Measurements from ENCODE around the gene MYBPH. TPM values are rescaled to one million over a fixed set of nuclear protein-coding genes. Genes with fewer than 3 reads are reported as not detected.
A peak's percentile ranks its signal among the peaks of the same experiment; 100 is the strongest.

Gene MYBPH
- total RNA-seq, 1 donor from 2014 or later, result not detected

DNA sequence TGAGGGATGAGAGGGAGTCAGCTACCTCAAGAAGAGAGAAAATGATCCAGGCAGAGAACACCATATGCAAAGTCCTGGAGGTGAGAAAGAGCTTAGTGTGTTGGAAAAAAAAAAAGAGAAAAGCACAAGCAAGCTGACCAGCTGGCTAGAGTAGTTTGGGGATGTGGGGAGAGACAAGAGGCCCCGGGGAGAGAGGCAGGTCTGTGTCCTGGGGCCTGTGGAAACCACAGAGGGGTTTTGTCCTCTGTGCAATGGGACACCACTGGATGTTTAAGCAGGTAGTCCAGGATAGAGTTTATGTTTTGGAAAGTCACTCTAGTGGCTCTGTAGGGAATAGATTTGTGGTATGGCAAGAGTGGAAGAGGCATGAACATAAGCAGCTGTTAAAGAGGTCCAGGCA, 25.3 kb upstream of the MYBPH start:
- no peak for DNase-seq (ENCODE audit: low spot score)

GRCh38 chr1:203199816-203200571, 24.4 kb upstream of the MYBPH start:
- DNase-seq (ENCODE audit: low spot score), result peak; percentile 63

- no peak for DNase-seq (ENCODE audit: low spot score)
Measured at GRCh38 chr1:203199481-203199815, 23.8 kb upstream of the MYBPH start.

- DNase-seq (ENCODE audit: low spot score), result no peak
Measured at GRCh38 chr1:203199002-203199401, 23.4 kb upstream of the MYBPH start.

GRCh38 chr1:203197625-203198024, 22.0 kb upstream of the MYBPH start:
- DNase-seq (ENCODE audit: low spot score), result peak; percentile 72

DNA sequence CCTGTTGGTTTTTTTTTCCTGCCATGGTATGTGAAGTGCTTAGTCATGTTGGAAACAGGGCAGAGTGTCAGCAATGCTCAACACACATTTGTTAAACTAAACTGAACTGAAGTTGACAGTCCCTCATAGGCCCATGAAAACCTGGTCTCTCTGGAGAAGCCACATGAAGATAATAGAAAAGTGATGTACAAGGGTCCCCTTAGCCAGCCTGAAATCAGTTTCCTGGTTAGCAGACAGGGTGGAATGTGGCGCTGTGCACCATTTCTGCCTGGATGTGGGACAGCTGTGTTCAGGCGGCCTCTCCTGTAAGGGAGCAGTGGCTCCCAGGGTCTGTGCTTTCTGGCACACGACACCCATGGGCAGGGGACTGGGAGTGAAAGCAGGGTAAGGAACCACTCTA, 20.7 kb upstream of the MYBPH start:
- DNase-seq (ENCODE audit: low spot score), result no peak

DNA sequence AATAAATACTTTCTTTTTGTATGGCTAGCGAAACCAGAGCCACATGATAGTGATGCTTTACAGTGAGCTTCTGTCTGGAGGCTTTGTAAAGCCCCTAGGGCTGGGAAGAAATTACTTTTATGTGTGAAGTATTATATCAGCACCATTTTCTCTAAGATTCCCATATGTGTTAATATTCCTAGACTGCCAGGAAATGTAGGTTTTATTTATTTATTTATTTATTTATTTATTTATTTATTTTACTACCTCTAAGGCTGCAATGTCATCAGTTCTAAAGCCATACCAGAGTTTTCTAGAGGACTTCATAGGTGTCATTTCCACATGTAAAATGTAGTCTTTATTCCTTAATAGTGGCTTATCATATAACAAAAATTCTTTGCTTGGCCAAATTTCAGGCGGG, 15.3 kb upstream of the MYBPH start:
- DNase-seq (ENCODE audit: low spot score), result no peak

GRCh38 chr1:203189951-203190352, 14.3 kb upstream of the MYBPH start:
- DNase-seq (ENCODE audit: low spot score), result peak; percentile 82

DNA sequence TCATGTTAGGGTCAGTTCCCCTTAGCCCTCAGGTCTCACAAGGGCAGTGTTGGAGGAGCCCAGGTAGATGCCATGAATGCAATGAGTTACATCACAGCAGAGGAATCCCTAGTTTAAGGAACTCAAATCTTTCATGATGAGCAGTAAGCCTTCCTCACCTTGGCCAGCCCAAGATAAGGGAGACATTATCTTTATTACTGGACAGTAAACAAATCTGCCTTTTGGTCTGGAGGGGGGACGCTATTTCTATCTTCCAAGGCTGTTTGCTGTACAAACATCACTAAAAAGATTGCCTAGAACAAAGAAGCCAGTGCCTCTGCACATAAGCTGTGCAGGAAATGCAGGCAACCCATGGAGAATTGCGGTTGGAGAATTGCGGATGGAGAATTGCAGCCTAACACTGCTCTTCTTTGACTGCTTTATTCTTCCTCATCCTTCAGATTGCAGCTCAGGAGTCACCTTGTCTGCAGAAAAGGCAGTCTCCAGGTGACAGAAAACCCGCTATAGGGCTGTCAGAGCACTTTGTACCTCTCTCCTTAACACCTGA, 13.1 kb upstream of the MYBPH start:
- DNase-seq (ENCODE audit: low spot score), result no peak

GRCh38 chr1:203187689-203188264, 12.2 kb upstream of the MYBPH start:
- DNase-seq (ENCODE audit: low spot score), result no peak

- DNase-seq (ENCODE audit: low spot score), result peak; percentile 71
Measured at GRCh38 chr1:203187304-203187685, 11.7 kb upstream of the MYBPH start.

GRCh38 chr1:203186446-203187303, 11.0 kb upstream of the MYBPH start, which contains the start of gene CHI3L1:
Gene CHI3L1 (minus strand): TSS chr1:203186704. CDS start chr1:203186623, 81 bp downstream.
- DNase-seq (ENCODE audit: low spot score), result no peak

DNA sequence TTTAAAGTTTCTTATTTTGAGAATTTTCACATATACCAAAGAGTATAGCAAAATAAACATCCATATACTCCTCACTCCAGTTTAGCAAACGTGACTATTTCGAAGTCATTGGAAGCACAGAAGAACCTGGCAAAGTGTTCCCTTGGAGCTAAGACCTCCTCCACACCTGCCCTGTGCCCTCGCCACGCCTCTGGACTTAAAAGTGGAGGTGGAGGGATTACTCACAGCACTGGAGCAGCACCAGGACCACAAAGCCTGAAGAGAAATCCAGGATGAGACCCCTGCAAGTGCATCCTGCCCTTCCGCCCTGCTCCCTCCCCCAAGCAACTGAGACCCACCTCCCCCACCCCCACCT, 10.4 kb upstream of the MYBPH start:
- DNase-seq (ENCODE audit: low spot score), result no peak

DNA sequence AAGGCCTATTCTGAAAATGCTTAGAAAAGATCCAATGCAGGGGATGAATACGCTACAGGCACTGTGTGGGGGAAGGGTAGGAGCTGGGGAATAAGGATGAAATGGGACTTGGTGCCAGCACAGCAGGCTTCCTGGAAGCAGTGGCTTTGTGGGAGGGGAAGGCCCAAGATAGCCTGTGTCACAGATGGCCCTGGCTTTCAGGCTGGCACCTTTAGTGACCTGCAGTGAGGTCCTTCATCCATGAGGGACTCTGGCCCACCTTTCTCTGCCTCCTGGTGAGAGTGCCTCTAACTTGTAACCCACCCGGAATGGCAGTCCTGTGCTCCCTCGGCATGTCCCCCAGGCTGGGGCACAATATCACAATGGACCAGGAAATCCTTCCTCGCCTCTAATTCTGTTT, 10.0 kb upstream of the MYBPH start:
- DNase-seq (ENCODE audit: low spot score), result no peak

DNA sequence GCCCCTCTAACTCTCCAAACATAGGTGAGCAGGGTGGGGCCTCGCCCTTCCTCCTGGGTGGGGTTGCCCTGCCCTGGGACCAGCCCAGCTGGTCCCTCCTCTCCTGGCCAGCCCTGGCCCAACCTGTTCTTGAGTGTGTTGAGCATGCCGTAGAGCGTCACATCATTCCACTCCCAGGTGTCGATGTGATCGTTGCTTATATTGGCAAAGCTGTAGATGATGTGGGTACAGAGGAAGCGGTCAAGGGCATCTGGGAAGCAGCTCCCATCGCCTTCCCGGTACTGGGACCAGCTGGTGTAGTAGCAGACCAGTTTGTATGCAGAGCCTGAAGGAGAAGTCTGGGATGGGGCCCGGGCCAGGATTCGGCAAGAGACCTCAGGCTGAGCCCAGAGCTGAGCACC, 9.4 kb upstream of the MYBPH start:
- no peak for DNase-seq (ENCODE audit: low spot score)

- no peak for DNase-seq (ENCODE audit: low spot score)
Measured at GRCh38 chr1:203184467-203184866, 8.8 kb upstream of the MYBPH start.

DNA sequence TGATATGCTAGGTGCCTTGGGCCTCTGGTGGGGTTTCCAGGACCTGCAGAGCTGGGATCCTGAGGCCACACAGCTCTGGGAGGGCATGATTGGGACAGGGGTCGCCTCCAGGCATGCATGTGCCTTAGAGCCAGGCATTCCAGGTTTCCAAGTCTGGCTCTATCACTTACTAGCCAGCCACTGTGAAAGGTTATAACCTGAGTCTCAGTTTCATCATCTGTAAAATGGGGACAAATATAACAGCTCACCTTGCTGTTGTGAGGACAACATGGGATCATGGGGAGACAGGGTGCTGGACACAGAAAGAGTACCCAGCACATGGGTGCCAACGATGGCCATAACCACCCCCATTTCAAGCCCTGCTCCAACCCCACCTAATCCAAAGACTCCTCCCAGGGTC, 8.2 kb upstream of the MYBPH start:
- DNase-seq (ENCODE audit: low spot score), result no peak

GRCh38 chr1:203182387-203182953, 6.8 kb upstream of the MYBPH start:
- no peak for DNase-seq (ENCODE audit: low spot score)

DNA sequence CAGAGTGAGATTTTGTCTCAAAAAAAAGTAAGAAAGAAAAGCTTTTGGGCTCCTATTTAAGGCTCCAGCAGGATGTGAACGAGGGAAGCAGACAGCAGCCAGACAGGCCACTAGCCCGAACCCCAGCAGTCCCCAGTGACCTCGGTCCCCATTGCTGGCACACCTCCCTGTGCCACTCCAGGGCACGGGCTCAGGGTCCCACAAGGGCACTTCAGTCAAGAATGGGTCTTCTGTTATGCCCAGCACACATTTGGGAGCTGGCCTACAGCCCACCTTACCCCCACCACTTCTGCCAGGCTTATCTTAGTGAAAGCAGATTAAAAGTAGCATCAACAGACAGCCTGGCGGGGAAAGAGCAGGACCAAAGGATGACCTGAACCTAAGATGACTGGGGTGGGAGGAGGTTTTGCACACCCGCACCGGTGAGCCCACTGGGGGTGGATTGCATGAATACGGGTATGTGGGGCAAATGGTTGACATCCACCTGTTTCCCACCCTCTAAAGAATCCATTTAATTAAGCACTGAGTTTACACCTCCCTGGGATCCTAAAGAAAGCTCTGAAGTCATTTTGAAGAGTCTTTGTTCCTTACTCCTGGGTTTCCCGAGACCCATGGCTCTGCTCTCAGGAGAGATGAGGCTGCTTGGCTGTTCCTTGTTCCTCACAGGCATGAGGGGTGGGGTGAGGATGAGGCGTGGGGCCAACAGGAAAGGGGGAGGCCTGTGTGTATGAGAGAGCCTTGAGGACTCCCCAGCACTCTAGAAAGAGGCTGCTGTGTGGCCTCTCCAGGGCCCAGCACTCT, 6.2 kb upstream of the MYBPH start:
- peak; percentile 71 for DNase-seq (ENCODE audit: low spot score)

GRCh38 chr1:203180611-203181330, 5.1 kb upstream of the MYBPH start:
- no peak for DNase-seq (ENCODE audit: low spot score)

- no peak for DNase-seq (ENCODE audit: low spot score)
Measured at GRCh38 chr1:203179667-203180005, 4.0 kb upstream of the MYBPH start.
